HepG2 (cell line): ENCODE results near the gene OPRD1. TPM values are rescaled to one million over a fixed set of nuclear protein-coding genes. Genes with fewer than 3 reads are reported as not detected.

ENCODE experiments used
- BRD4 ChIP-seq: sonication (generic); formaldehyde crosslinking; IDR thresholded peaks from 2 replicates; pipeline ENCODE4 v1.4.0; 2020; ENCODE audit warnings: missing genetic modification reagents
- CSRNP1 ChIP-seq: sonication (generic); formaldehyde crosslinking; IDR thresholded peaks from 2 replicates; pipeline ENCODE4 v1.8.1; 2023; ENCODE audit warnings: mild to moderate bottlenecking, missing genetic modification reagents
- ELK4 ChIP-seq: sonication (generic); formaldehyde crosslinking; IDR thresholded peaks from 2 replicates; pipeline ENCODE4 v1.9.0; 2021; ENCODE audit warnings: missing genetic modification reagents, borderline replicate concordance
- HMGXB3 ChIP-seq: sonication (generic); formaldehyde crosslinking; IDR thresholded peaks from 2 replicates; pipeline ENCODE4 v1.4.0; 2020; ENCODE audit warnings: missing genetic modification reagents, borderline replicate concordance
- KMT2A ChIP-seq: sonication (generic); formaldehyde crosslinking; IDR thresholded peaks from 2 replicates; pipeline ENCODE4 v1.4.0; 2020; ENCODE audit warnings: missing genetic modification reagents
- MAFG ChIP-seq: sonication (generic); formaldehyde crosslinking; IDR thresholded peaks from 2 replicates; pipeline ENCODE4 v1.5.1; 2020; ENCODE audit warnings: mild to moderate bottlenecking, missing genetic modification reagents
- PHF21A ChIP-seq: sonication (generic); formaldehyde crosslinking; IDR thresholded peaks from 2 replicates; pipeline ENCODE4 v1.5.0; 2020; ENCODE audit warnings: mild to moderate bottlenecking, missing genetic modification reagents
- SMAD1 ChIP-seq: sonication (generic); formaldehyde crosslinking; IDR thresholded peaks from 2 replicates; pipeline ENCODE4 v1.4.0; 2020; ENCODE audit warnings: missing genetic modification reagents, low read depth, mild to moderate bottlenecking, borderline replicate concordance
- ZBTB44 ChIP-seq: sonication (generic); formaldehyde crosslinking; IDR thresholded peaks from 2 replicates; pipeline ENCODE4 v1.4.0; 2020; ENCODE audit warnings: missing genetic modification reagents
- ZFX ChIP-seq: sonication (generic); formaldehyde crosslinking; IDR thresholded peaks from 2 replicates; pipeline ENCODE4 v1.4.0; 2020; ENCODE audit warnings: mild to moderate bottlenecking, low read depth, missing genetic modification reagents, moderate library complexity
- ZKSCAN5 ChIP-seq: sonication (generic); formaldehyde crosslinking; IDR thresholded peaks from 2 replicates; pipeline ENCODE4 v1.5.1; 2020; ENCODE audit warnings: mild to moderate bottlenecking, missing genetic modification reagents
- ZNF605 ChIP-seq: sonication (generic); formaldehyde crosslinking; IDR thresholded peaks from 2 replicates; pipeline ENCODE4 v1.8.0; 2022; ENCODE audit warnings: mild to moderate bottlenecking, missing genetic modification reagents
- ZNF788 ChIP-seq: sonication (generic); formaldehyde crosslinking; IDR thresholded peaks from 2 replicates; pipeline ENCODE4 v1.5.0; 2020; ENCODE audit warnings: mild to moderate bottlenecking, missing genetic modification reagents, borderline replicate concordance
- ZNF891 ChIP-seq: sonication (generic); formaldehyde crosslinking; IDR thresholded peaks from 2 replicates; pipeline ENCODE4 v1.5.0; 2020; ENCODE audit warnings: mild to moderate bottlenecking, missing genetic modification reagents
- polyA plus RNA-seq, 8 experiments: library from polyadenylated mRNA; depleted of rRNA in 3 of 8; stranded (reverse) in 7 of 8; unstranded in 1 of 8; fragments of >200 nt; fragmentation: Illumina TruSeq in 4 of 8; extraction: Trizol in 4 of 8; gene quantifications; 2 replicates each; pipeline versions ENCODE4 v1.2.1 to v1.2.3, GENCODE V29; 2011 to 2016; ENCODE audit warnings: low read depth in 4 of 8, missing spikeins in 1 of 8, mixed read lengths in 1 of 8; ENCODE audit not compliant: insufficient read depth in 1 of 8
- total RNA-seq, 5 experiments: library from RNA; depleted of rRNA; stranded (reverse); fragments of >200 nt; fragmentation: Illumina TruSeq; extraction: Trizol; gene quantifications; 2 replicates each; pipeline ENCODE4 v1.2.3, GENCODE V29; 2016; ENCODE audit warnings: low read depth in 1 of 5

The OPRD1 gene
- total and polyA plus RNA-seq, 2 of the 13 experiments (the other 11 are each of a cell fraction or from before 2014, with no cell fraction given) = 0.02 to 0.03 TPM

- TF ChIP-seq CSRNP1 (CRISPR knock-in tag) = peak; percentile 46; the same call in 1 of the 2 replicates
- TF ChIP-seq BRD4 = no peak
- no peak for TF ChIP-seq ELK4 (CRISPR knock-in tag)
- TF ChIP-seq PHF21A = peak; percentile 40; the same call in 1 of the 2 replicates
- no peak for TF ChIP-seq ZKSCAN5 (CRISPR knock-in tag)
- peak; percentile 22 for TF ChIP-seq ZFX (CRISPR knock-in tag)
- TF ChIP-seq KMT2A (CRISPR knock-in tag) = peak; percentile 35
- no peak for TF ChIP-seq MAFG (CRISPR knock-in tag)
- TF ChIP-seq SMAD1 (CRISPR knock-in tag) = 0 out of 2 replicates have a peak, but pooled peaks have one; percentile 6
- TF ChIP-seq ZBTB44 = no peak
- TF ChIP-seq ZNF788 (CRISPR knock-in tag) = no peak; the same call in 1 of the 2 replicates
- no peak for TF ChIP-seq HMGXB3
- TF ChIP-seq ZNF891 (CRISPR knock-in tag) = peak; percentile 20; the same call in 1 of the 2 replicates
- 0 out of 2 replicates have a peak, but pooled peaks have one; percentile 47 for TF ChIP-seq ZNF605 (CRISPR knock-in tag)
These were observed 103.3 kb downstream of the OPRD1 start (continued) for GRCh38 chr1:28915031-28915895.
